Smooth muscle cell (in vitro differentiated cells): Measurements from ENCODE around the gene CLGN. TPM values are rescaled to one million over a fixed set of nuclear protein-coding genes. Genes with fewer than 3 reads are reported as not detected.

Experiments used
- DNase-seq: peaks from one replicate; lab custom pipeline; 2025; ENCODE audit not compliant: unreplicated experiment; lab: John Stamatoyannopoulos, UW
- H2AFZ ChIP-seq: fragments of 200-600 bp; sonication (generic); 2 replicates; pipeline ENCODE4 v1.6.0; 2016; ENCODE audit warnings: antibody characterized with exemption, low read depth, mild to moderate bottlenecking
- H3F3A ChIP-seq: fragments of 200-600 bp; sonication (generic); 2 replicates; pipeline ENCODE4 v1.6.0; 2017; ENCODE audit warnings: antibody characterized with exemption, low read depth
- H3K27ac ChIP-seq: fragments of 200-600 bp; sonication (generic); 2 replicates; pipeline ENCODE4 v1.5.1; 2016; ENCODE audit warnings: low read depth, mild to moderate bottlenecking
- H3K27me3 ChIP-seq: fragments of 200-600 bp; sonication (generic); 2 replicates; pipeline ENCODE4 v1.6.1; 2016; ENCODE audit warnings: low read depth, mild to moderate bottlenecking
- H3K36me3 ChIP-seq: fragments of 200-600 bp; sonication (generic); 2 replicates; pipeline ENCODE4 v1.5.1; 2016; ENCODE audit warnings: low read depth
- H3K4me1 ChIP-seq: fragments of 200-600 bp; sonication (generic); 2 replicates; pipeline ENCODE4 v1.5.1; 2016; ENCODE audit warnings: low read depth
- H3K4me2 ChIP-seq: fragments of 200-600 bp; sonication (generic); 2 replicates; pipeline ENCODE4 v1.6.0; 2016; ENCODE audit warnings: mild to moderate bottlenecking
- H3K4me3 ChIP-seq: fragments of 200-600 bp; sonication (generic); 2 replicates; pipeline ENCODE4 v1.5.1; 2016; ENCODE audit warnings: mild to moderate bottlenecking
- H3K79me2 ChIP-seq: fragments of 200-600 bp; sonication (generic); 2 replicates; pipeline ENCODE4 v1.6.0; 2016; ENCODE audit warnings: low read depth, mild to moderate bottlenecking
- H3K9ac ChIP-seq: fragments of 200-600 bp; sonication (generic); 2 replicates; pipeline ENCODE4 v1.6.0; 2016; ENCODE audit warnings: low read depth
- H3K9me3 ChIP-seq: fragments of 200-600 bp; sonication (generic); replicated peaks from 2 replicates; pipeline ENCODE4 v1.5.1; 2016; ENCODE audit warnings: low read depth
- H4K20me1 ChIP-seq: fragments of 200-600 bp; sonication (generic); 2 replicates; pipeline ENCODE4 v1.6.0; 2016; ENCODE audit warnings: low read depth
- CTCF ChIP-seq: fragments of 200-600 bp; sonication (generic); IDR thresholded peaks from 2 replicates; pipeline ENCODE4 v1.5.1; 2017; ENCODE audit warnings: borderline replicate concordance, mild to moderate bottlenecking, antibody characterized with exemption; ENCODE audit not compliant: insufficient read depth, poor library complexity, severe bottlenecking
- WGBS: methylation state at CpG from one replicate; pipeline ENCODE4 v1.1.7; 2016; ENCODE audit warnings: low lambda C conversion rate; 5-methylcytosine and 5-hydroxymethylcytosine counted together
- polyA plus RNA-seq: library from polyadenylated mRNA; unstranded; fragments of >200 nt; fragmentation: Nextera tagmentation; extraction: Ambion mirVana; gene quantifications from 2 replicates; pipeline ENCODE4 v1.2.1, GENCODE V29; 2016
- total RNA-seq: library from RNA; depleted of rRNA; stranded (reverse); fragments of >200 nt; gene quantifications from 2 replicates; pipeline ENCODE4 v1.2.3, GENCODE V29; 2014

The CLGN gene
- 0.85 and 2.9 TPM in 2 replicates for total RNA-seq
- polyA plus RNA-seq = 0.42 and 1.0 TPM in 2 replicates

GRCh38 chr4:140427106-140427918, at the start of gene CLGN:
Gene CLGN, minus strand, starts transcription at chr4:140427648. Its CDS starts 14,570 bp downstream, at chr4:140413078.
- Histone ChIP-seq H2AFZ (peak within 1 kb of the TSS; percentile 78), H3K27ac (no peak within 1 kb of the TSS), H3K27me3 (peaks cover 41% of the 10 kb centered on the region), H3K9ac (no peak within 1 kb of the TSS), H3K4me2 (peak within 1 kb of the TSS; percentile 91), H3K4me1 (peaks cover 7% of the 10 kb centered on the region), H3K4me3 (peak within 1 kb of the TSS; percentile 71), H3K79me2 (no peaks in the 10 kb centered on the region), H3F3A (no peaks in the 10 kb centered on the region), H3K9me3 (no peaks in the 10 kb centered on the region), H3K36me3 (no peaks in the 10 kb centered on the region), H4K20me1 (no peaks in the 10 kb centered on the region)
- TF ChIP-seq CTCF = peak; percentile 38
- 2% methylated on average over 73 of the region's 73 CpGs for WGBS
- DNase-seq = peak; percentile 32

- Histone ChIP-seq H3K79me2 (no peaks in the 10 kb centered on the region), H3K4me3 (no peak overlapping the region), H3F3A (no peaks in the 10 kb centered on the region), H3K4me2 (no peak overlapping the region), H3K9me3 (no peaks in the 10 kb centered on the region), H3K27ac (no peak overlapping the region), H3K9ac (no peak overlapping the region), H2AFZ (no peak overlapping the region), H3K4me1 (no peaks in the 10 kb centered on the region), H3K36me3 (no peaks in the 10 kb centered on the region), H3K27me3 (peaks cover 15% of the 10 kb centered on the region), H4K20me1 (no peaks in the 10 kb centered on the region)
- DNase-seq = no peak
- no peak for TF ChIP-seq CTCF
- WGBS = 76% methylated on average over 2 of the region's 2 CpGs
Measured at GRCh38 chr4:140472156-140472555, 44.7 kb upstream of the CLGN start.

GRCh38 chr4:140469791-140470733, 42.6 kb upstream of the CLGN start:
- Histone ChIP-seq H3K79me2 (no peaks in the 10 kb centered on the region), H4K20me1 (no peaks in the 10 kb centered on the region), H3K9ac (no peak overlapping the region), H3K27me3 (peaks cover 35% of the 10 kb centered on the region), H3K4me3 (no peak overlapping the region), H3K27ac (no peak overlapping the region), H3F3A (no peaks in the 10 kb centered on the region), H3K4me1 (no peaks in the 10 kb centered on the region), H3K36me3 (no peaks in the 10 kb centered on the region), H2AFZ (no peak overlapping the region), H3K9me3 (no peaks in the 10 kb centered on the region), H3K4me2 (no peak overlapping the region)
- no peak for DNase-seq
- no peak for TF ChIP-seq CTCF
- WGBS = 81% methylated on average over 27 of the region's 27 CpGs
